Ascending aorta (tissue), 2 donors: ENCODE measurements around the gene BGN. TPM values are rescaled to one million over a fixed set of nuclear protein-coding genes. Genes with fewer than 3 reads are reported as not detected.

Experiments used
- DNase-seq, 2 donors: peaks; one replicate each; pipeline ENCODE4 v3.0.0-alpha.2; 2019; ENCODE audit warnings: low spot score in 2 of 2
- H3K27ac ChIP-seq, 2 donors: fragments of 200-600 bp; sonication (generic); one replicate each; pipeline ENCODE4 v1.5.1; 2016 to 2017; ENCODE audit warnings: mild to moderate bottlenecking in 1 of 2
- H3K27me3 ChIP-seq: fragments of 200-600 bp; sonication (generic); one replicate; pipeline ENCODE4 v1.5.1; 2017
- H3K36me3 ChIP-seq, 2 donors: fragments of 200-600 bp; sonication (generic); one replicate each; pipeline ENCODE4 v1.5.1; 2016
- H3K4me1 ChIP-seq, 2 donors: fragments of 200-600 bp; sonication (generic); one replicate each; pipeline ENCODE4 v1.5.1; 2016 to 2017; ENCODE audit warnings: mild to moderate bottlenecking in 1 of 2
- H3K4me3 ChIP-seq, 2 donors: fragments of 200-600 bp; sonication (generic); one replicate each; pipeline ENCODE4 v1.5.1; 2016 to 2017; ENCODE audit warnings: mild to moderate bottlenecking in 1 of 2
- H3K9me3 ChIP-seq, 2 donors: fragments of 200-600 bp; sonication (generic); one replicate each; pipeline ENCODE4 v1.5.1; 2016
- CTCF ChIP-seq, 3 experiments: fragments of 200-600 bp in 2 of 3; fragments of 450-650 bp in 1 of 3; sonication (generic) in 2 of 3; IDR thresholded peaks; one replicate each; pipeline ENCODE4 v1.5.1; 2016 to 2019; ENCODE audit warnings: antibody characterized with exemption in 3 of 3, mild to moderate bottlenecking in 1 of 3, moderate library complexity in 1 of 3
- intact Hi-C: fragments of 100-400 bp; cut with DNase I; formaldehyde crosslinking; loops from one replicate; pipeline ENCODE4 v1.15.1; 2023
- total RNA-seq: library from RNA; depleted of rRNA; stranded (reverse); fragments of >200 nt; gene quantifications from one replicate; pipeline ENCODE4 v1.1.0, GENCODE V29; 2016

The BGN gene
- total RNA-seq, 1 donor from 2014 or later = 1,387 TPM

GRCh38 chrX:153477364-153477857 is 17.4 kb upstream of the BGN start:
- TF ChIP-seq CTCF (IDR thresholded peaks at IDR 0.05) = no peak

GRCh38 chrX:153477901-153478300 is 16.9 kb upstream of the BGN start:
- no peak for DNase-seq
- Histone ChIP-seq H3K9me3 (no peaks in the 10 kb centered on the region), H3K4me3 (no peak overlapping the region), H3K4me1 (peaks cover 4 to 30% of the 10 kb centered on the region in 2 donors), H3K36me3 (no peaks in the 10 kb centered on the region), H3K27me3 (no peaks in the 10 kb centered on the region), H3K27ac (peak overlapping the region; percentile 80 to 94)
- intact Hi-C loops = loop anchor here (1.0 to 10.0 kb wide), 2 partner anchors 9 to 897 kb away; partner anchors contain the start of genes EMD and FLNA
- TF ChIP-seq CTCF (IDR thresholded peaks at IDR 0.05) = no peak

More at GRCh38 chrX:153477364-153477857, 17.4 kb upstream of the BGN start:
- peaks cover 4 to 30% of the 10 kb centered on the region in 2 donors for H3K4me1 ChIP-seq
- DNase-seq = no peak
- no peaks in the 10 kb centered on the region for H3K36me3 ChIP-seq
- no peaks in the 10 kb centered on the region for H3K9me3 ChIP-seq
- peak overlapping the region; percentile 80 to 94 for H3K27ac ChIP-seq
- no peaks in the 10 kb centered on the region for H3K27me3 ChIP-seq
- intact Hi-C loops = loop anchor here (10.0 kb wide), 1 partner anchor 897 kb away; the partner anchor contains the start of genes EMD and FLNA
- H3K4me3 ChIP-seq = peak overlapping the region in 1 of 2 donors; percentile 34

- peaks cover 4 to 36% of the 10 kb centered on the region in 2 donors for H3K4me1 ChIP-seq
Measured at GRCh38 chrX:153478746-153479145, 16.0 kb upstream of the BGN start.

GRCh38 chrX:153481043-153481442 is 13.7 kb upstream of the BGN start:
- peak overlapping the region; percentile 50 to 94 for H3K27ac ChIP-seq
- H3K4me1 ChIP-seq = peaks cover 2 to 35% of the 10 kb centered on the region in 2 donors
- no peak overlapping the region for H3K4me3 ChIP-seq
- no peak for DNase-seq
- intact Hi-C loops = no loop called here
- no peak for TF ChIP-seq CTCF (IDR thresholded peaks at IDR 0.05)
- H3K36me3 ChIP-seq = no peaks in the 10 kb centered on the region
- no peaks in the 10 kb centered on the region for H3K27me3 ChIP-seq
- H3K9me3 ChIP-seq = no peaks in the 10 kb centered on the region

More at GRCh38 chrX:153478746-153479145, 16.0 kb upstream of the BGN start:
- Histone ChIP-seq H3K4me3 (no peak overlapping the region), H3K27me3 (no peaks in the 10 kb centered on the region), H3K27ac (peak overlapping the region; percentile 80 to 94), H3K9me3 (no peaks in the 10 kb centered on the region), H3K36me3 (no peaks in the 10 kb centered on the region)
- intact Hi-C loops = loop anchor here (1.0 to 10.0 kb wide), 2 partner anchors 9 to 896 kb away; partner anchors contain the start of genes EMD and FLNA
- TF ChIP-seq CTCF (IDR thresholded peaks at IDR 0.05) = no peak
- no peak for DNase-seq

- no peaks in the 10 kb centered on the region for H3K27me3 ChIP-seq
- DNase-seq = no peak
- H3K4me1 ChIP-seq = peaks cover 3 to 31% of the 10 kb centered on the region in 2 donors
- intact Hi-C loops = no loop called here
- peak overlapping the region; percentile 87 to 94 for H3K27ac ChIP-seq
- H3K4me3 ChIP-seq = no peak overlapping the region
- no peaks in the 10 kb centered on the region for H3K9me3 ChIP-seq
- TF ChIP-seq CTCF (IDR thresholded peaks at IDR 0.05) = no peak
- no peaks in the 10 kb centered on the region for H3K36me3 ChIP-seq
Measured at GRCh38 chrX:153482376-153483015, 12.3 kb upstream of the BGN start.
